GM12865 (cell line): ENCODE results near the gene CELF4.

ENCODE experiments used
- DNase-seq: peaks from one replicate; pipeline ENCODE4 v3.0.0; 2010; ENCODE audit warnings: low read depth
- H3K4me3 ChIP-seq: 2 replicates; pipeline ENCODE4 v1.5.1; 2011; ENCODE audit warnings: mild to moderate bottlenecking, low read depth, low read length, control low read depth
- TF ChIP-seq, protein P1 (sequence below): IDR thresholded peaks from 2 replicates; pipeline ENCODE4 v1.5.1; 2011; ENCODE audit warnings: low read length, control low read depth, low read depth, inconsistent platforms; ENCODE audit not compliant: insufficient read depth; ENCODE audit errors: missing control alignments

The CELF4 gene

GRCh38 chr18:37443325-37444055, 122.1 kb downstream of the CELF4 start:
- TF ChIP-seq, protein P1, sequence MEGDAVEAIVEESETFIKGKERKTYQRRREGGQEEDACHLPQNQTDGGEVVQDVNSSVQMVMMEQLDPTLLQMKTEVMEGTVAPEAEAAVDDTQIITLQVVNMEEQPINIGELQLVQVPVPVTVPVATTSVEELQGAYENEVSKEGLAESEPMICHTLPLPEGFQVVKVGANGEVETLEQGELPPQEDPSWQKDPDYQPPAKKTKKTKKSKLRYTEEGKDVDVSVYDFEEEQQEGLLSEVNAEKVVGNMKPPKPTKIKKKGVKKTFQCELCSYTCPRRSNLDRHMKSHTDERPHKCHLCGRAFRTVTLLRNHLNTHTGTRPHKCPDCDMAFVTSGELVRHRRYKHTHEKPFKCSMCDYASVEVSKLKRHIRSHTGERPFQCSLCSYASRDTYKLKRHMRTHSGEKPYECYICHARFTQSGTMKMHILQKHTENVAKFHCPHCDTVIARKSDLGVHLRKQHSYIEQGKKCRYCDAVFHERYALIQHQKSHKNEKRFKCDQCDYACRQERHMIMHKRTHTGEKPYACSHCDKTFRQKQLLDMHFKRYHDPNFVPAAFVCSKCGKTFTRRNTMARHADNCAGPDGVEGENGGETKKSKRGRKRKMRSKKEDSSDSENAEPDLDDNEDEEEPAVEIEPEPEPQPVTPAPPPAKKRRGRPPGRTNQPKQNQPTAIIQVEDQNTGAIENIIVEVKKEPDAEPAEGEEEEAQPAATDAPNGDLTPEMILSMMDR = no peak
- no peak overlapping the region for H3K4me3 ChIP-seq
- DNase-seq = no peak

DNA sequence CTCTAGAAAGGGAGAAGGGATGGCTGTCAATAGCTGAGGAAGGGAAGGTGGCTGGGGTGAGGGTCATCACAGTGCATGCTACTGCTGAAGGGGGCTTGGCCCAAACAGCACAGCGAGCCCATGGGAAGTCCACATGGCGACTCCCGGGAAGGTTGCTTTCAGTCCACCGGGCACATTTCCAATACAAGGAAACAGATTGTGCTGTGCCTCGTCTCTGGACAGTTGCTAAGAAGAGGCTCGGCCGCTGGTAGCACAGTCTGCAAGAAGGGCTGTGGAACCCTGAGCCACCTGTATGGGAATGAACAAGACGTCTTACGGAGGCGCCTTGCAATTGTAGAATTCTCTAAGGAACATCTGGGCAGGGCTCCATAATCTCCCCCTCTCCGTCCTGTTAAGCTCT, 123.1 kb downstream of the CELF4 start:
- no peak for DNase-seq
- no peak overlapping the region for H3K4me3 ChIP-seq
- TF ChIP-seq, protein P1 = no peak

DNA sequence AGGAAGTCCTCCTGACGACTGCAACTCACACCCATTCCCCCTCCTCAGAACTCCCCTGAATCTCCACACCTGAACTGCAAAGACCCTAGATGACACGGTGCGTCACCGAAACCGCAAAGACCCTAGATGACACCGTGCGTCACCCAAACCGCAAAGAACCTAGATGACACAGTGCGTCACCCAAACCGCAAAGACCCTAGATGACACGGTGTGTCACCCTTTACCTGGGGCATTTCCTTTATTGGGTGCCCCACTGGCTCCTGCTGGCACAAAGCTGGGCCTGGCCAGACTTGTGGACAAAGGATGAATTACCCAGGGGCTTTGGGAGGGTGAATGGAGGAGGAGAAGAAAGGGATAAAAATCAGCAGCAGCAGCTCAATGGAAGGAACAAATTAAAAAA, 123.8 kb downstream of the CELF4 start:
- TF ChIP-seq, protein P1 = no peak
- no peak for DNase-seq
- H3K4me3 ChIP-seq = no peak overlapping the region

GRCh38 chr18:37440206-37440605, 125.4 kb downstream of the CELF4 start:
- DNase-seq = no peak
- TF ChIP-seq, protein P1 = no peak
- H3K4me3 ChIP-seq = no peak overlapping the region

GRCh38 chr18:37438417-37439180, 127.0 kb downstream of the CELF4 start:
- DNase-seq = no peak
- TF ChIP-seq, protein P1 = no peak
- no peak overlapping the region for H3K4me3 ChIP-seq

GRCh38 chr18:37435996-37436395, 129.6 kb downstream of the CELF4 start:
- TF ChIP-seq, protein P1 = no peak
- DNase-seq = no peak
- H3K4me3 ChIP-seq = no peak overlapping the region
